GM21717 (cell line): ENCODE data around the gene ENPP5.

ENCODE experiments used
- ATAC-seq: cut with Tn5 transposase; IDR thresholded peaks from one replicate; pipeline ENCODE4 v1.9.1; 2021; ENCODE audit warnings: mild to moderate bottlenecking, moderate library complexity; ENCODE audit not compliant: unreplicated experiment

ENPP5 gene

GRCh38 chr6:46170357-46171289, at the start of gene ENPP5:
TSS of gene ENPP5 (minus strand) at chr6:46170980. CDS start at chr6:46168262, 2,718 bp downstream.
- ATAC-seq, result peak; percentile 91

- no peak for ATAC-seq
Observed at GRCh38 chr6:46219661-46220060, 48.9 kb upstream of the ENPP5 start.

GRCh38 chr6:46218457-46218856, 47.7 kb upstream of the ENPP5 start:
- no peak for ATAC-seq

GRCh38 chr6:46217671-46218131, 46.9 kb upstream of the ENPP5 start:
- ATAC-seq, result peak; percentile 70

GRCh38 chr6:46216879-46217278, 46.1 kb upstream of the ENPP5 start:
- no peak for ATAC-seq

GRCh38 chr6:46215777-46216176, 45.0 kb upstream of the ENPP5 start:
- ATAC-seq, result no peak

GRCh38 chr6:46215213-46215612, 44.4 kb upstream of the ENPP5 start:
- no peak for ATAC-seq

- no peak for ATAC-seq
Observed at GRCh38 chr6:46211917-46212316, 41.1 kb upstream of the ENPP5 start.

GRCh38 chr6:46210294-46210693, 39.5 kb upstream of the ENPP5 start:
- ATAC-seq, result no peak

GRCh38 chr6:46208303-46208702, 37.5 kb upstream of the ENPP5 start:
- ATAC-seq, result no peak

- ATAC-seq, result no peak
Observed at GRCh38 chr6:46207174-46207573, 36.4 kb upstream of the ENPP5 start.

GRCh38 chr6:46204880-46205650, 34.3 kb upstream of the ENPP5 start:
- ATAC-seq, result no peak

- no peak for ATAC-seq
Observed at GRCh38 chr6:46203391-46204177, 32.8 kb upstream of the ENPP5 start.

- no peak for ATAC-seq
Observed at GRCh38 chr6:46201702-46202101, 30.9 kb upstream of the ENPP5 start.

- no peak for ATAC-seq
Observed at GRCh38 chr6:46199387-46199786, 28.6 kb upstream of the ENPP5 start.

GRCh38 chr6:46191961-46192360, 21.2 kb upstream of the ENPP5 start:
- no peak for ATAC-seq

GRCh38 chr6:46190889-46191288, 20.1 kb upstream of the ENPP5 start:
- no peak for ATAC-seq

- no peak for ATAC-seq
Observed at GRCh38 chr6:46189726-46190125, 18.9 kb upstream of the ENPP5 start.

- ATAC-seq, result no peak
Observed at GRCh38 chr6:46186583-46186982, 15.8 kb upstream of the ENPP5 start.

- ATAC-seq, result no peak
Observed at GRCh38 chr6:46184114-46184513, 13.3 kb upstream of the ENPP5 start.

GRCh38 chr6:46175976-46176375, 5.2 kb upstream of the ENPP5 start:
- peak; percentile 58 for ATAC-seq
